NCI-H2081 treated with DMSO at 0.1 percent for 48 hours (cell line): Measurements from ENCODE around the gene GPR63.

Experiments used
- DNase-seq: peaks from one replicate; lab custom pipeline; 2025; lab: John Stamatoyannopoulos, UW

GPR63 gene

DNA sequence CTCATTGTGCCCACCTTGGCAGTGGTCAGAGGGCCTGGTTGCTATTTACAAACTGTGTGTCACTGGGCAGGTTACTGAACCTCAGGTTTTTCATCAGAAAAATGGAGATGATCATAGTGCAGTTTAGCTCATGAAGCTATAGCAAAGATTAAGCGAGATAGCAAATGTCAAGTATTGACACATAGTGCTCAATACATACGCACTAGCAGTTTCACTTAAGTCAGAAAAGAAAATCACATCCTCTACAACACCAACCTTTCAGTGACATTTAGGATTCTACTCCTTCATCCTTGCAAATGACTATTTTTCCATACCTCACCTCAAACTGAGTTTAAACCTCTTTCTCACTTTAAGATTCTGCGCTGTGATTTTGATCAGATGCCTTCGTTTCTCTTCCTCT is 16.2 kb downstream of the GPR63 start:
- no peak for DNase-seq

DNA sequence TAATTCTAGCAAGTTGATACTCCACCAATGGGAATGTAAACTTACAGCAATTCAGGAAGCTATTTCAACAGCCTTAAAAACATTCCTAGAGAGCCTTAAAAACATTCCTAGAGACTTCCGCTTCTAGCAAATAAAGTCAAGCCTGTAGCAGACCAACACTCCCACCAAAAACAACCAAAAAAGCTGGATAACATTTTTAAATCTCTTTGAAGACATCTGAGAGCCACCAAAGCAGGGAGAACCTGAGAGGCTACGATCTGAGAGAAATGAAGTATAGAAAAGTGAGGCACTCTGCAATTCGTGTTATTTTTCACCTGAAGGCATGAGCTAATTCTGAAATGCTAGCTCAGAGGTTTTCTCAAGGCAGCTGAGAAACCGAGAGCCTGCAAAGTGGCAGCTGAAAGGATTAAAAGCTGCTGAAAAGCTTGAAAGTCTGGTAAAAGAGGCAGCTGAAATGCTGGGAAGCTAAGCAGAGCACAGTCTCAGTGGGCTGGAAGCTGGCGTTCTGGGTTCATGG is 20.9 kb downstream of the GPR63 start:
- no peak for DNase-seq

DNA sequence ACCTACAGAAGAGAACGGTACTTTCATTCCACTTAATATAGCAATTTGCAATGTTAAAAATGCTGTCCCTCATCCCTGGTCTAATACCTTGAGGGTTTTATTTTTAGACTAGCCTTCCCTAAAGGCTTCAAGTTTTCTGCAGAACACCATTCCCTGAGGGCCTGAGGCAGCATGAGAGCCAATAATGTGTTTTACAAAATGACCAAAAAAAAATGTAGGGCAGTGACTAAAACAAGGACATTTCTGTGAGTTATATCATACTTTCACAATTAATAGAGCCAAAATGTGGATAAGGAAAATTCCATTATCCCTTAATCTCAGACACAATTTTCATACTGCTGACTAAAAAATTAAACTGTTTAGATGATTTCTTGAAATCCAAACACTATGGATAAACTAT is 22.7 kb downstream of the GPR63 start:
- no peak for DNase-seq

DNA sequence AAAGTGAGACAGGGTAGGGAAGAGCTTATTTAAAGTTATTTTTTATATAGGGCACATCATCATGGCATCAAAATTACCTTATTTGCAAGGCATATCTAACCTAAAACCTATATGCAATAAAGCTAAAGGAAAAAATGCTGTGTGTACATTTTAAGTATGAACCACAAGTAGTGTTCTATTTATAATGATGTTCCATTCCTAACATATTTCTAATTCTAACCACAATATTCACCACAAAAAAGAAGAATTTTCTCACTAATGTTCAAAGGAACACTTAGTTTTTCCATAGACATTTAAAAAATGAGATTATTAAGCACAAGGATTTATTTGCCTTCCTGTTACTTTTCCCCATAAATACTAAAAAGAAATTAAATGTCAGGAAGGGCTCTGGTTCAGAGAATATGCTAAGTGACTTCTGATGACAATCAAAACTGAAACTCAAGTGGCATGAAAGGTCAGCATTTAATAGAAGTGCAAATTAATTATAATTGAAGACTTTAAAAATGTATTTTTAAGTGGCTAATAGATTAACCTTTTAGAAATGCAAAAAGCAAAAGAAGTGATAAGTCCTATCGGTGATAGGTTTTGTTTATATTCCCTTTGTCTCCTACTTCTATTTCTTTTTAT is 25.1 kb downstream of the GPR63 start:
- no peak for DNase-seq

DNA sequence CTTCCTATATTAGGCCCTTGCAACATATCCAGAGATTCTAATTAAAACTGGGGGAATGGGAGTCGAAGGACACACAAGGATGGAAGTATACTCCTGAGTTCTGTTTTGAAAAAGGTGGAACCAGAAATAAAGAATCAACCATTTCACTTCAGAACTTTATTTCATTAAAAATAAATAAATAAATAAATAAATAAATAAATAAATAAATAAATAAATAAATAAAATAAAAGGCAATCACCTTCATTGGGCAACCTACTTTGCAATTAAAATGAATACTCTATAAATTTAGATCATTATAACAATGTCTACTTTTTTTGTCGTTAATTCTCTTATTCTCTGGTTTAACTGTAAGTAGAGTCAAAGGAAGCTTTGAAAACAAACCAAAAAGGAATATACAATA is 25.6 kb downstream of the GPR63 start:
- no peak for DNase-seq

DNA sequence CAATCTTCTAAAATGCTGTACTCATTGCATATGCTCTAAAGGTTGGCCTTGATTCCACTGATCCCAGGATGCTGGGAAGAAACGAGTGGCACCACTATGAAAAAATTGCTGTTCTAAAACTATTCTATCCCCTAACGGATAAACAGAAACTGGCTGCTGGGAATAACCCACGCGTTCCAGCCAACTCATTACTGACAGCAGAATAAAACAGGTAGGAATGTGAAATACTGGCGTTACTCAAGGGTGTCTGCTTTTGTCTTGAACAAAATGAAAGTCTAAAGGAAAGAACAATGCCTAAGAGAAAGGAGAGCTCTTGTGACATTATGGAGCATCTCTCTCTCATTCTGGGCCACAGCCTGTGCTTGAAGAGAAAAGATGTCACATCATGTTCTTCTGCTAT is 26.1 kb downstream of the GPR63 start:
- no peak for DNase-seq

DNA sequence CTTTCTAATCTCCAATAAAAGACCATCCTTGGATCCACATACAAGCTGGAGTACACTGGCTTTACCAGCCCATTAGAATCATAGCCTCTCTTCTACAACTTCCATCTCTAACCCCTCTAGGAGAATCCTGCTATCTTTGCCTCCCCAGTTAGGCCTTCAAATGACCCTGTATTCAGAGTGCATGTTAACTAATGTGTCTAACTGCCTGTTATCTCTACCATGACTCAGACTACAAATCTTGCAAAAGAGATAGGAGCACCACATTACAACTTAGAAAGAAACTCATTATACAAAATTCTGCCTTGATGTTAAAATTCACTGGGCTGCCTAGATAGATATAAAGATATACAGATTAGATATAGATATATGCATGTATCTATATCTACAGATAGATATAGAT is 28.2 kb downstream of the GPR63 start:
- no peak for DNase-seq

DNA sequence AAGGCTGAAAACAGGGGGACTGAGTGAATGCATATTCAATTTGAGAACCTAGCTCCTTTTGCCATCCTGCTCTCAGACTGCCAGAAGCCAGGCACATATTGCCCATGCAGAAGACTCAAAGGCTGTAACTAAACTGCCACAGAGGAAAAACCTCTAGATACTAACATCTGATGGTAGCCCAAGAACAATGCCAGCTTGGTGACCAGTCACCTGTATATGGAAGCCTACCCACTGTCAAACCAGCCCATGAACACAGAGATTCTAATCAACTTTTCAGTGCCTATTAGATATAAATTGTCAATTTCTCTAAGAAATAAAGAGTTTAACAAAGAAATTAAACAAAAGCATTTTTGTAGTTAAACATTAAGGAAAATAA is 34.2 kb downstream of the GPR63 start:
- DNase-seq, result no peak

DNA sequence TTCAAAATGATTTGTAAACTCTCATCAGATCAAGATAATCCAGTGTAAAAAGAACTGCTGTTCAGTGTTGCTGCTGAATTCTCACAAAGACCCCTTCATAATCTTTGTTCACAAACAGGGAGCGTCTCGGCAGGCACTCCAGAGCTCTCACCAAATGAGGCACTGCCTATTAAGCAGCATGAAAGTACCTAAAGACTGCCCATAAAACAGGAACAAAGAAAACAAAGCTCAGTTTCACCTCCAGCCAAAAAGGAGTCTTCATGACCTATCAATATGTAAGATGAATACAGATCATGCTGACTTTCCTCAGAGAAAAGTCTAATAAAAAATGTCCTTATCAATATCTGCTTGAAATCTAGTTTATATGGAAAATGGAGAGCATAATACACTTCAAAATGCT is 41.8 kb downstream of the GPR63 start:
- DNase-seq, result no peak

DNA sequence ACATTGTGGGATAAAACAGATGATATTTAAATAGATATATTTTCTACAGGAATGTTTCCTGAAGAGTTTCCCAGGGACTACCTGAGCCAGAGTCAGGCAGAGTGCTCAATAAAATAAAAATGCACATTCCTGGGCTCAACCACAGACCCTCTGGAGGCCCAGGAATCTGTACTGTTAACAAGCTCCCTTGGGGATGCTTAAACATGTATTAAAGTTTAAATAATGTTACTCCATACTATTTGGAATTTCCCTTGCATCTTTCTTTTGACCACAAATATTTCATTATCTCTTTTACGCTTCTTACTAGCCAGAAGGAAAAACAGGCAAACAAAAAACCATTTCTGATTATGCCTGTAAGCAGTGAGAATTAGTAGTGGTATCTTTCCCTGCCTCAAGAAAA is 42.3 kb downstream of the GPR63 start:
- no peak for DNase-seq

DNA sequence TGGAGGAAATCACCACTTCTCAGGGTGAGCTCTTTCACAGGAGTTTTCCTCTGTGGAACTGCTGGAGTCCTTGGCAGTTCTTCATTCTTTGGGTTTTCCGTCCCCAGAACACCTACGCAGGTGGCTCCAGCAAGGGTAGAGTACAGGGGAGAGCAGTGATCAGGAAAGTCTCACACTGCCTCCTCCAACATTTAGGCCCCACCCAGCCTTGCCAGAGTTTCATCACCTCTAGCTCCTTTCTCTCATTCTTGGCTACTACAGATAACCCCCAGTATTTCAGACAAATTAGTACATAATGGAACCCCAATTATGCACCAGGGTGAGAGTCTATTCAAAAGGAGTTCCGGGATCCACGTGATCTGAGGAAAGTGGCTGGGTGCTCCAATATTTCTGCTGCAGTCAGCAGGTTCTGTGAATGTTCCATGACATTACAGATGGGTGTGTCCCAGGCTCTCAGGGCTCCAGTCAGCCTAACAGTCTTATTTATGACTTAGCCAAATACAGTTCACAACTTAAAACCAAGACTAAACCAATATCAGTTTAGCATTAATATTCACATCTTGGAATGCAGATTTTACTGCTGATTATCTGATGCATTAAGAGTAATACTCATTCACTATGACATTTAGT is 44.6 kb downstream of the GPR63 start:
- no peak for DNase-seq

DNA sequence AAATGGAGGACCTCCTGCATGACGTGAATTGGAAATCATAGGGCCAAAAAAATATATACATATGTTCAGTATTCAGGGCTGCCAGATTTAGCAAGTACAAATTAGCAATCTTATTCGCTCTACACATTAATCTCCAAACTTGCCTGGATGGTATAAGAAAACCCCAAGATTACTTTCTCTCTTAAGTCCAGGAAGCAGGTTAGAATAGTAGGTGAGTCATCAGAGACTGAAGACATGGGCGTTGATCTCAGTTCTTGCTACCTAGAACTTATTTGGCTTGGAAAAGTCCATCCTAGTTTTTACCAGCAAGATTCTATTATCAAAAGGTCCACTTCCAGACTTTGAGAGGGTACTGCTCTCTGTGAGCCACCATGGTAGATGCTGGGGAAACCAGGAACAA is 47.4 kb downstream of the GPR63 start:
- no peak for DNase-seq

DNA sequence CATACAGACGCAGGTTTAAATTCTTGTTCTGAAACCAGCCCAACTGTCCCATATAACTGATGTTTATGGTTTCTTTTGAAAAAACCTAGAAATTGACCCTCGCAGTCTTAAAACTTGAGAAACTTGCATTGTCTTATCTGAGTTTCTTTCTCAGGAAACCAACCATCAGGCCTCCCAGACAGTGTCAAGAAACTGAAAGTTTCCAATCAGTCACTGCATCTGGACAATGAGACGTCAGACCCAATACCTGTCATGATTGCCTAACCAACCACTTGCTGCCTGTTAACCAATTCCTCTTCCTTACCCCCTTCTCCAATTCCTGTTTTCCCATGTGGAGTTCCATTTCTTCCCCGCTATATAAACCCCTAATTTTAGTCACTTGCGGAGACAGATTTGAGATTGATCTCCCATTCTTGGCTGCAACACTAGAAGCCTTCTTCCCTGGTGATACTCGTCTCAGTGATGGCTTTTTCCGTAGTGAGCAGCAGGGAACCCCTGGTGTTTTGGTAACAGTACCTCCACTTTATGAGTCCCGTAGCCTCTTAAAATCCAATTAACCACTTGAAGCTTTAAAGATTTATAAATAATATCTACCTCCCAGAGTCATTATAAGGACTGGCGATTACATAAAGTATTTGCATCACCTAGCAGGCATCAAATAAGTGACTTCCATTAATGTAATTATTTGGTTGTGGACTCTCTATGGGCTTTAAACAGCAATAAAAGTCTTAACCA is 49.3 kb downstream of the GPR63 start:
- DNase-seq, result peak; percentile 69

DNA sequence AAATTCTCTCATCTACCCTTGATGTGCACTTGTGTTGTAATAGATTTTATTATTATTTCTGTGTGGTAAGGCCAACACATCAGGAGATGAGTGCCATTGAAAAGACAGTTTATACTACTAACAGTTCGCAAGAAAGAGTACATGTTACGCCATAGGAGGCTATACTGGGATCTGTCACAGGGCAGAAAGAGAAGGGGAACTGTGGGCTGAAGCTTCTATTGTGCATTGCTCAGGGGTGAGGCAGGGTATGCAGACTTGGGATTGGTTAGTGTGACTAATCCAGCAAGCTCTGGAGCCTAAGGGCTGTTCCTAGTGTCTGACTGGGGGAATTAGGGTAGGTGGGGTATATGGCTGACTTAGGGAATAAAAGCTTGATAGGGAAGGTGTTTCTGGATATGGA is 50.9 kb downstream of the GPR63 start:
- DNase-seq, result no peak

DNA sequence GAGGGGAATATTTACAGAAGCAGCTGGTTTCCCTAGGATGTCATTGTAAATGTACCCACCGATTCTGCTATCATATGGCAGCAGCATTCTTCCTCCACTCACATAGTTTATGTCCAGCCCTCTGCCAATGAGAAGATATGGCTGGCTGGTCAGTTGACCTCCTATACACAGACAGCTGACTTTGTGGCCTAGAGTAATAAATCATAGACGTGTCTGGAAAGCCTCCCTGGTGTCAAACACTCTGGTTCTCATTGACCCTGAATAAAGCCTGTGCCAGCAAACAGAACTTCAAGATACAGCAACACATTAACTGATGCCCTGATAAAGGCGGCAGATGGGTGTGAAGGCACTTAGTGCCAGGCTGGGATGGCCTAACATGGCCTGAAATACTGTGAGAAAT is 52.6 kb downstream of the GPR63 start:
- DNase-seq, result no peak

DNA sequence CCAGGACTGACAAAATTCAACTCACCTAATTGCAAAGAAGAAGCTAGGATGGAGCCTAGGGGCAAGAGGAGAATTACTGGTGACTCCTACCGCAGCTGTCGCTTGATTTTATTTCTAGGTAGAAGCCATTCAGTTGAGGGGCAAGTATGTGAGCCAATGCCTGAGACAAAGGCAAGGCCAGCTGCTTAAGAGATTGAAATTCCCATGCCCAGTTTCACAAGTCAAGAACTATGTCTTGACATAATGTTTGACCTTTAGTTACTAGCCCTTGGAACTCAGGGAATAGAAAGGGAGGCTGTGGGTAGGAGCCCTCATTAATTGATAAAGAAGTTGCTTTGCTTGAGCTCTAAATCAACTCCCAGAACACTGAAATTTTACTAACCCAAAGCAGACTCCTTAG is 54.0 kb downstream of the GPR63 start:
- no peak for DNase-seq

DNA sequence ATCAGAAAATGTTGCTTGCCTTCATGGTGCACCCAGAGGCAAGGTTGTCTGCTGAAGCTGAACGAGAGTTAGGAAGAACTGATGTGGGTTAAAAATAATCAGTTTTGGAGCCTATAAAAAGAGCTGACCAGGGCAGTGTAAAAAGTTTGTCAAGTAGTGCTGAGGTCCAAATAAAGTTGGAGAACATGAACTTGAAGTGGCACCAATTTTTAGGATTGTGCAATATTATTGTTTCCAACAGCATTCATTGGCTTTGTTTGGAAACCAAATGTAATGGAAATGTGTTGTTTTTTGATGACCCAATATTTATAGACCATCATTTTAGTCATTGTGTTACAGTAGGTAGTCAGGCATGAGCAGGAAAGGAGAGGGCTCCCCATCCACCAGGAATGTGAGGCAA is 55.7 kb downstream of the GPR63 start:
- DNase-seq, result no peak

DNA sequence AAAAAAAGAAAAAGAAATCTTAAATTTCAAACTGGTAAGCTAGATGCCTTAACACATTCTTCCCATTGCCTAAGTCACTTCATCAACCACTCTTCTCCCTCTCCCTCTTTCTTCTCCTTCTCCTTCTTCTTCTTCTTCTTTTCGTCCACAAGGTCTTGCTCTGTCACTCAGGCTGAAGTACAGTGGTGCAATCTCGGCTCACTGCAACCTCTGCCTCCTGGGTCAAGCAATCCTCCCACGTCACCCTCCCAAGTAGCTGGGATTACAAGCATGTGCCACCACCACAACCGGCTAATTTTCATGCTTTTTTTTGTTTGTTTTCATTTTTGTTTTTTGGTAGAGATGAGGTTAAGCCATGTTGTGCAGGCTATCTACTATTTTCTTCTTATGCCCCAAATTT is 60.2 kb downstream of the GPR63 start:
- DNase-seq, result no peak

DNA sequence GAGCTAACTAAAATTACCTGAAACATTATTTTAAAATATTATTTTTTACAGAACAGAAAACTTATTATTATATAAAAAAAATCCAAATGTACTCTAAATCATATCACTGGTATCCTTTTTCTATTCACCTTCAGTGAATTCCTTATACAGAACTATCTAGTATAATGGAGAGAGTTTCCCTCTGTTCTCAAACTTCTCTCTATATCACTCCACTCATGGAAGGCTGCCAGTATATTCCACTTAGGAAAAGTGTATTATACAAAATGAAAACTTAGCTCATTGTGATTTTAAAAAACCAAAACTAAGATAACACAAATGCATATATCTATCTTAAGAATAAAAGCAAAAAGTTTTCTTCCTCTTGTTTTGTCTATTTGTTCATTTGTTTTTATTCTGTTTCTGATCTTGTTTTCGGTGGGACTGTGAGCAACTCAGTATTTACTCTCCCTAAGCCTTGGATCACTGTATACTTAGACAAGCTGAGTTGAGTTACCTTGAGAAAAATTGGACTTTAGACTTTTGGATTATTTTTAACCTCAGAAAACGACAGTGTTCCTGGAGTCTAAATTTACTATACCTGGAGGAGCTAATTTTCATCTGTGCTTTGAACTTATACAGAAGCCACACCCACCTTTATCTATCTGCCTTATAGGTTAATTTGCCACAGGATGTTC is 61.4 kb downstream of the GPR63 start:
- DNase-seq, result no peak

DNA sequence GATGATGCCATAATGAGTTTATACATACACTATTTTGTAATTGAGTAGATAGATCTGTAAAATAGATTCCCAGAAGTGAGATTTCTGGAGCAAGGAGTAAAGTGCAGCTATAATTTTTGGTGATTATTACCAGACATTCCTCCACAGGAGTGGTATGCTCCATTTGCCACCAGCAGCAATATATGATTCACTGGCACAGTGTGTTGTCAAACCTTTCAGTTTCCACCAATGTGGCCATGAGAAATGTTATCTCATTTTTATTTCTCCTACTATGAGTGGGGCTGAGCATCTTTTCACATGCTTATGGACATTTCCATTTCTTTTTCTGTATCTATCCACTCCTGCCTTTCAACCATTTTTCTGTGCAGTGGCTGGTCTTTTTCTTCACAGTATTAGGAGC is 70.5 kb downstream of the GPR63 start:
- no peak for DNase-seq

DNA sequence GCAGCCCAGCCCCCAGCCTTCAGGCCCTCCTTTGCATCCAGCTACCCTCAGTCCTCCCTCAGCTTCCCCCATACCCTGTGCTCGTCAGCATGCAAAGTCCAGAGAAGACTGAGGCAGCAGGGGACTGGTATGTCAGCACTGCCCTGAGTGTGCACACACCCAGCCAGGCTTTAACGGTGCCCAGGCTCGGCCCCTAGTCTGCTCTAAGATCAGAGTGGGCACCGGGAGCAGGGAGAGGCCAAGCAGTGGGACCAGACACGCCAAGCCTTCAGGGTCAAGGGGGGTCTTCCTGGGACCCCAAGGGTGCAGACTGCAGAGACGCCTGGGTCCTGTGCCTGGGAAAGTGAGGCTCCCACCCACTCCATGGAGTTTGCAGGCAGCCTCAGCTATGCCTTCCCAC is 74.7 kb downstream of the GPR63 start:
- DNase-seq, result no peak

DNA sequence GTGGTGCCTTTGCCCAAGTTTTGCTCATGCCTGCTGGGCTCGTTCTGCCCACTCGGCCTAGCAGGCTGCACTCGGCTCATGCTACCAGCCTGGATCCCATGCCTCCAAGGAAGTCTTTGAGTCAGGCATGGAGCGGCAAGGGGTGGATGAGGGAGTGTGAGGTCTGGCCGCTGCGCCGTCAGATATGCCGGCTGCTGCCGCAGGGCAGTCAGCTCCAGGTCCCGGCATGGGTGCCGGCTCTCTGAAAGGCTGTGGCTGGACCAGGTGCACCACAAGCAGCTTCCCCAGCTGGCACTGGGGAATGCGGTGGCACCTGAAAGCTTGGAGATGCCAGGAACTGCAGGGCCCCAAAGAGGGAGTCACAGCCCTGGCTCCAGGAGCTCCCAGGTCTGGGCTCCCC is 75.5 kb downstream of the GPR63 start:
- no peak for DNase-seq

DNA sequence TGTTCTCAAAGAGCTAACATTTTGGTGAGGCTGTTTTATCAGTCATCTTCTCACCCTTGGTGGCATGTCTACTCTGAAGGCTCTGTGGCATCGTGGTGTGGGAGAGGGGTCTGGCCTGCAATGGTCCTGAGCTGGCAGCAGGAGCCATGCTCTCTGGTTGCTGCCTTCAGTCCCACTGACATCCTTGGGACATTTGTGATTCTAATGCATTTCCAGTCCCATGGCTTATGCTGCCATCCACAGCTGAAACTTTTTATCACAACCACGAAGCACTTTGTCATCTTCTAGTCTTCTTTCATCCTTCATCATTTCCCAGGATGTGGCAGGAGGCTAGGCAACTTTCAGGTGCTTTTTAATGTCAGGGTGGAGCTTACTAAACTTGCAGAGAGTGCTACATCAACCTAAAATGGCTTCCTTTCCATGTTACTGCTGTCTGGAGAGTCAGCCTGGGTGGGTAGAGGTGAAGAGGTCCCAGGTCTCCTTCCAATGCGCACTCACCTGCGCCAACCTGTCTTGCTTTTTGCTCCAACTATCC is 77.1 kb downstream of the GPR63 start:
- no peak for DNase-seq
